ENCODE results near the gene LRIG1. TPM values are rescaled to one million over a fixed set of nuclear protein-coding genes. Genes with fewer than 3 reads are reported as not detected.

The LRIG1 gene
- total RNA-seq, 1 experiment from 2014 or later, result 14.7 TPM

GRCh38 chr3:66403323-66403990 is 97.4 kb downstream of the LRIG1 start:
- H3K4me3 Mint-ChIP-seq (ENCODE audit: low read depth, unreplicated experiment), result no peak overlapping the region
- DNase-seq, result no peak
- no peaks in the 10 kb centered on the region for H3K27me3 Mint-ChIP-seq (ENCODE audit: unreplicated experiment)
- no peak for TF ChIP-seq CTCF (IDR thresholded peaks at IDR 0.05; ENCODE audit: unreplicated experiment)
- BruUV-seq (replicated peaks), result no TSS peak
- H3K27ac Mint-ChIP-seq (ENCODE audit: unreplicated experiment), result no peak overlapping the region
- H3K4me1 Mint-ChIP-seq (ENCODE audit: low read depth, unreplicated experiment), result no peaks in the 10 kb centered on the region
- no peaks in the 10 kb centered on the region for H3K9me3 Mint-ChIP-seq (ENCODE audit: low read depth, unreplicated experiment)
- intact Hi-C loops (cut with micrococcal nuclease; ENCODE audit: unreplicated experiment), result no loop called here
- CTCF ChIA-PET, result no interaction called here
- peaks cover 5% of the 10 kb centered on the region for H3K36me3 Mint-ChIP-seq (ENCODE audit: insufficient read depth, unreplicated experiment)

GRCh38 chr3:66402596-66403290 is 98.1 kb downstream of the LRIG1 start:
- H3K4me3 Mint-ChIP-seq (ENCODE audit: low read depth, unreplicated experiment), result no peak overlapping the region
- TF ChIP-seq CTCF (IDR thresholded peaks at IDR 0.05; ENCODE audit: unreplicated experiment), result no peak
- H3K4me1 Mint-ChIP-seq (ENCODE audit: low read depth, unreplicated experiment), result no peaks in the 10 kb centered on the region
- intact Hi-C loops (cut with micrococcal nuclease; ENCODE audit: unreplicated experiment), result no loop called here
- H3K36me3 Mint-ChIP-seq (ENCODE audit: insufficient read depth, unreplicated experiment), result peaks cover 5% of the 10 kb centered on the region
- no peaks in the 10 kb centered on the region for H3K9me3 Mint-ChIP-seq (ENCODE audit: low read depth, unreplicated experiment)
- CTCF ChIA-PET, result no interaction called here
- DNase-seq, result no peak
- BruUV-seq (replicated peaks), result no TSS peak
- no peaks in the 10 kb centered on the region for H3K27me3 Mint-ChIP-seq (ENCODE audit: unreplicated experiment)
- H3K27ac Mint-ChIP-seq (ENCODE audit: unreplicated experiment), result no peak overlapping the region

- no TSS peak for BruUV-seq (replicated peaks)
- Mint-ChIP-seq H3K4me1 (ENCODE audit: low read depth, unreplicated experiment) (no peaks in the 10 kb centered on the region), H3K27ac (ENCODE audit: unreplicated experiment) (no peak overlapping the region), H3K36me3 (ENCODE audit: insufficient read depth, unreplicated experiment) (peaks cover 5% of the 10 kb centered on the region), H3K4me3 (ENCODE audit: low read depth, unreplicated experiment) (no peak overlapping the region), H3K27me3 (ENCODE audit: unreplicated experiment) (no peaks in the 10 kb centered on the region), H3K9me3 (ENCODE audit: low read depth, unreplicated experiment) (no peaks in the 10 kb centered on the region)
- DNase-seq, result no peak
- CTCF ChIA-PET, result no interaction called here
- no peak for TF ChIP-seq CTCF (IDR thresholded peaks at IDR 0.05; ENCODE audit: unreplicated experiment)
- intact Hi-C loops (cut with micrococcal nuclease; ENCODE audit: unreplicated experiment), result no loop called here
Observed at GRCh38 chr3:66401675-66402491, 98.9 kb downstream of the LRIG1 start.

GRCh38 chr3:66401157-66401550 is 99.7 kb downstream of the LRIG1 start:
- no peak for TF ChIP-seq CTCF (IDR thresholded peaks at IDR 0.05; ENCODE audit: unreplicated experiment)
- DNase-seq, result no peak
- Mint-ChIP-seq H3K9me3 (ENCODE audit: low read depth, unreplicated experiment) (no peaks in the 10 kb centered on the region), H3K4me1 (ENCODE audit: low read depth, unreplicated experiment) (no peaks in the 10 kb centered on the region), H3K27me3 (ENCODE audit: unreplicated experiment) (no peaks in the 10 kb centered on the region), H3K4me3 (ENCODE audit: low read depth, unreplicated experiment) (no peak overlapping the region), H3K36me3 (ENCODE audit: insufficient read depth, unreplicated experiment) (peaks cover 11% of the 10 kb centered on the region), H3K27ac (ENCODE audit: unreplicated experiment) (no peak overlapping the region)
- CTCF ChIA-PET, result no interaction called here
- intact Hi-C loops (cut with micrococcal nuclease; ENCODE audit: unreplicated experiment), result no loop called here
- BruUV-seq (replicated peaks), result no TSS peak

All from Calu3 (cell line).